SK-N-DZ (cell line): Measurements from ENCODE around the gene COX6A1.
"Not testable (repeated sequence)": the region's sequence is repeated elsewhere in the genome, so short reads cannot be mapped to it uniquely, and the experiment has no call there.

Source experiments
- DNase-seq: peaks from one replicate; pipeline ENCODE4 v3.0.0-alpha.2; 2015; ENCODE audit warnings: low spot score

The COX6A1 gene

GRCh38 chr12:120425797-120426196 is 12.1 kb upstream of the COX6A1 start:
- no peak for DNase-seq

GRCh38 chr12:120428597-120429229 is 9.2 kb upstream of the COX6A1 start:
- no peak for DNase-seq

GRCh38 chr12:120429368-120429767 is 8.5 kb upstream of the COX6A1 start:
- no peak for DNase-seq

GRCh38 chr12:120432772-120433525 is 5.0 kb upstream of the COX6A1 start:
- DNase-seq, result no peak

DNA sequence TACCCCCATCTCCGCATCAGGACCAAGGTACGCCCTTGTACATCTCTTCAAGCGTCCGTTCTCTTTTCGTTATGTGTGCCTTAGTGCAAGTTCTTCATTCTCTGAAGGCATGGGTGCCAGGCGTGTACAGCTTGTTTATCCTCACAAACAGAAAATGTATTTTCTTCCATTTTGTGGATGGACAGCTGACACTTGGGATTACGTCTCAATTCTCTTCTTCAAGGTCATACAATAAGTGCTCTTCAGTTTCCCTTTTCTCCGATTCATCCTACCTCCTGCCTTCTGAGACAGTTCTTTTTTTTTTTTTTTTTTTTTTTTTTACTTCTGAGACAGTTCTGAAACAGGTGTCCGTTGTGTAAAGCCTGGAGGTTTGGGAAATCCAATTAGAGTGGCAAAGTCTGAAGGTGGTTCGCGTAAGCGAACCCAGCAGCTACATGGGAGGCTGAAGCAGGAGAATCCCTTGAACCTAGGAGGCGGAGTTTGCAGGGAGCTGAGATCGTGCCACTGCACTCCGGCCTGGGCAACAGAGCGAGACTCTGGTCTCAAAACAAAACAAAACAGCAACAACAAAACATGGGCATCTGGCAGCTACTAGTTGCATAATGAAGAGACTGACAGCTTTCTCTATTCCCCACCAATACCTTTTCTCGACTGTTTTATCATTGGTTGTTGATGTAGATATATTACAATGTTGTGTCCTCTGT is 734 bp downstream of the COX6A1 start:
- DNase-seq, result no peak

- DNase-seq, result peak; percentile 65
Observed at GRCh38 chr12:120439646-120440247, 1.8 kb downstream of the COX6A1 start.

DNA sequence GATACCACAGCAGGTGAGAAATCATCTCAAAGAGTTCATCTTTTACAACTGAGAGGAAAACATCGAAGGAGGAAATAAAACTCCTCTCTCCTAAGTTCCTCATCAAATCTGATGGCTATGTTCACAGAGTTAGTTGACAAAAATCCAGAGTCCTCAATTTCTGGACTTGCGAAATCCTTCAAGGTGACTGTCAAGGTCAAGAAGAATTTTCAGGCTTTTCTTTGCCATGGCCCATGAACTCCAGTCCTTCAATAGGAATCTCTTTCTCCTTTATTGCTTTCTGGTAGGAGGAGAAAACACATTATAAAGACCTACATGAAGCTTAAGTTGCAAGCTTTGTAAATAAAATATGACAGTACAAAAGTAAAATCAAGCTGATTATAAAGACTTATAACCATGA is 6.8 kb downstream of the COX6A1 start:
- no peak for DNase-seq

DNA sequence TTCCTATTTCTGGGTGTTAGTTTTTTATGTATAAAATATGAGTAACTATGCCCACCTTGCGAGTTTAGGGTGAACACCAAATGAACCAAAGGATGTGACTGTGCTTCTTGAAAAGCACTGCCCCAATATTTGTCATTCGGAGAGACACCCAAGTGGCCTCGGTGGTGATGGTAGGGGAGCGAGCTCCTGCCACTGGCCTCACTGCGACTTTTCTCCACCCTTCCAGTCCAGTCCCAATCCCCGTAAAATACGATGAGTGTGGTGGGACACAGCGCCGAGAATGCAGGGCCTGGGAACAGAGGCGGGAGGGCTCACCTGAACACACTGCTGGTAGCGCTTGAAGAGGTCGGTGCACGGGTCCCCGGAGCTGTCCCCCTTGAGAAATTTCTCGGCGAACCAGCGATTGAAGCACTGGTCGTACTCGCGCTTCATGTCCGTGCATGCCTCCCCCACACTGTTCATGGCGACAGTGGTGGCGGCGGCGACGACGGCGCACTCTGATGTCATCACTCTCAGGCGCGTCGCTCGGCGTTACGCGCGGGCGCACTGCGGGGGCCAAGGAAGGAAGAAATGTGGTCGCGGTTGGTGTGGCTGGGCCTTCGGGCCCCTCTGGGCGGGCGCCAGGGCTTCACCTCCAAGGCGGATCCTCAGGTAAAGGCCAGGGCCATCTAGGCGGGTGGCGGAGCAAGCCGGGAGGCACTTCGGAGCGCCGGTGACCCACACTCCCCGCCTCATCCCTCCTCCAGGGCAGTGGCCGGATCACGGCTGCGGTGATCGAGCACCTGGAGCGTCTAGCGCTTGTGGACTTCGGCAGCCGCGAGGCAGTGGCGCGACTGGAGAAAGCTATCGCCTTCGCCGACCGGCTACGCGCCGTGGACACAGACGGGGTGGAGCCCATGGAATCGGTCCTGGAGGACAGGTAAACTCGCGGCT is 8.3 kb downstream of the COX6A1 start, which contains the start of the genes GATC and TRIAP1:
Gene GATC (plus strand): TSS at position 534 of the 933 bp plus-strand sequence. CDS start 37 bp downstream, at position 571.
Gene TRIAP1 (minus strand): TSS at position 474 of the 933 bp plus-strand sequence. CDS start 12 bp downstream, at position 462.
- peak; percentile 84 for DNase-seq

GRCh38 chr12:120446844-120447178 is 8.9 kb downstream of the COX6A1 start:
- DNase-seq, result not testable (repeated sequence)

DNA sequence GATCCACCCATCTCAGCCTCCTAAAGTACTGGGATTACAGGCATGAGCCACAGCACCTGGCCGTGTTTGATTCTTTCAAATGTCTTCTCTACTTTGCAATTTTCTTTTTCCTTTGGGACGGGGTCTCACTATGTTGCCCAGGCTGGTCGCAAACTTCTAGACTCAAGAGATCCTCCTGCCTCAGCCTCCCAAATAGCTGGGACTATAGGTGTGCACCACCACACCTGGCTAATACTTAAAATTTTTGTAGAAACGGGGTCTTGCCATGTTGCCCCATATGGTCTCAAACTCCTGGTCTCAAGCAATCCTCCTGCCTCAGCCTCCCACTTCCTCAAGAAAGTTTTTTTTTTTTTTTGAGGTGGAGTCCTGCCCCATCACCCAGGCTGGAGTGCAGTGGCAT is 10.1 kb downstream of the COX6A1 start:
- DNase-seq, result no peak

- DNase-seq, result not testable (repeated sequence)
Observed at GRCh38 chr12:120452524-120452923, 14.6 kb downstream of the COX6A1 start.

GRCh38 chr12:120453060-120453750 is 15.3 kb downstream of the COX6A1 start:
- DNase-seq, result no peak

- DNase-seq, result peak; percentile 41
Observed at GRCh38 chr12:120453977-120454376, 16.1 kb downstream of the COX6A1 start.

DNA sequence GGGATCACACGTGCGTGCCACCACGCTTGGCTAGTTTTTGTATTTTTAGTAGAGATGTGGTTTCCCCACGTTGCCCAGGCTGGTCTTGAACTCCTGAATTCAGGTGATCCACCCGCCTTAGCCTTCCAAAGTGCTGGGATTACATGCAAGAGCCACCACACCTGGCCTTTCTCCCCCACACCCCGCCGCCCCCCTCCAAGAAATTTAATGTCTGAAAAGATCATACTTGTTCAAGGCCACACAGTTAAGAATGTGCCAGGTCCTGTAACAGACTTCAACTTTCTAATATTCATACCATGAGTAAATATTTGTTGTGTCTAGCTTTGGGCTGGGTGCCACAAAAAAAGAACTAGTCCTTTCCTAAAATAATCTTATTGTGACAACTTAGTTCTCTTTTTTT is 17.4 kb downstream of the COX6A1 start:
- no peak for DNase-seq

GRCh38 chr12:120457133-120457532 is 19.2 kb downstream of the COX6A1 start:
- peak; percentile 30 for DNase-seq

GRCh38 chr12:120460157-120460556 is 22.2 kb downstream of the COX6A1 start:
- no peak for DNase-seq

DNA sequence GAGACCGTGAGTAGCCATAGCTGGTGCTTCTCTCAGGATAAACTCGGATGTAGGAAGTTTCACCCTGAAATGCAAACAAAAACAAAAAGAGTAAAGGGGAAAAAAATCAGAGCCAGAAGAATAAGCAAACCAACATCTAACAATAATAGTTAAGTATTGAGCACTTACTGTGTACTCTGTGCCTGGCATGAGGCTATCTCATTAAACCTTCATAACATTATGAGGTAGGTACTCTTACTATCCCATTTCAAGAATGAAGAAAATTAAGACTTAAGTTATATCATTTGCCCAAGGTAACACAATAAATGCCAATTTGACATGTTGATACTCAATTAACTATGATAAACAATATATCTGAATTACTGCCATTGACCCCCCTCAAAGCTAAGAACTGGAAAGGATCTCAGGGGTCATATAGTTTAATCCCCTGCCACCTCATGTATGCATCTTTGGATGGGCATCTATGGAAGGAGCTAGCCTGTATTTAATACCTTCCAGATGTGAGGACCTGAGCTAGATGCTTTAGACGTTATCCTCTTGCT is 24.3 kb downstream of the COX6A1 start:
- DNase-seq, result no peak

- no peak for DNase-seq
Observed at GRCh38 chr12:120463712-120464111, 25.8 kb downstream of the COX6A1 start.

- DNase-seq, result no peak
Observed at GRCh38 chr12:120465756-120466155, 27.8 kb downstream of the COX6A1 start.
